BLaER1 treated with 17β-estradiol and CSF1 and Interleukin-3, amounts not matched to agents 10 nM and 100 nM (cell line): ENCODE data around the gene KRT28.

Source experiments
- H3K27ac ChIP-seq, 11 experiments: shearing (Covaris generic); formaldehyde crosslinking; 2 replicates each; pipeline ENCODE4 v1.8.1; 2022
- H3K27me3 ChIP-seq, 11 experiments: shearing (Covaris generic); formaldehyde crosslinking; 2 replicates each; pipeline ENCODE4 v1.8.1; 2022
- H3K36me3 ChIP-seq, 11 experiments: shearing (Covaris generic); formaldehyde crosslinking; 2 replicates each; pipeline ENCODE4 v1.8.1; 2022
- H3K4me1 ChIP-seq, 10 experiments: shearing (Covaris generic); formaldehyde crosslinking; 2 replicates each; pipeline ENCODE4 v1.8.1; 2022
- H3K4me2 ChIP-seq, 11 experiments: shearing (Covaris generic); formaldehyde crosslinking; 2 replicates each; pipeline ENCODE4 v1.8.1; 2022
- H3K4me3 ChIP-seq, 10 experiments: shearing (Covaris generic); formaldehyde crosslinking; 2 replicates each; pipeline ENCODE4 v1.8.1; 2022
- H3K9ac ChIP-seq, 11 experiments: shearing (Covaris generic); formaldehyde crosslinking; 2 replicates each; pipeline ENCODE4 v1.8.1; 2022
- H3K9me3 ChIP-seq, 11 experiments: shearing (Covaris generic); formaldehyde crosslinking; replicated peaks in 1 of 11; 2 replicates each; pipeline ENCODE4 v1.8.1; 2022
- H4K20me1 ChIP-seq, 11 experiments: shearing (Covaris generic); formaldehyde crosslinking; 2 replicates each; pipeline ENCODE4 v1.8.1; 2022
- Cebpa-rat ChIP-seq, 11 experiments: shearing (Covaris generic); IDR thresholded peaks; 2 replicates each; pipeline ENCODE4 v1.8.1; 2022

The KRT28 gene

DNA sequence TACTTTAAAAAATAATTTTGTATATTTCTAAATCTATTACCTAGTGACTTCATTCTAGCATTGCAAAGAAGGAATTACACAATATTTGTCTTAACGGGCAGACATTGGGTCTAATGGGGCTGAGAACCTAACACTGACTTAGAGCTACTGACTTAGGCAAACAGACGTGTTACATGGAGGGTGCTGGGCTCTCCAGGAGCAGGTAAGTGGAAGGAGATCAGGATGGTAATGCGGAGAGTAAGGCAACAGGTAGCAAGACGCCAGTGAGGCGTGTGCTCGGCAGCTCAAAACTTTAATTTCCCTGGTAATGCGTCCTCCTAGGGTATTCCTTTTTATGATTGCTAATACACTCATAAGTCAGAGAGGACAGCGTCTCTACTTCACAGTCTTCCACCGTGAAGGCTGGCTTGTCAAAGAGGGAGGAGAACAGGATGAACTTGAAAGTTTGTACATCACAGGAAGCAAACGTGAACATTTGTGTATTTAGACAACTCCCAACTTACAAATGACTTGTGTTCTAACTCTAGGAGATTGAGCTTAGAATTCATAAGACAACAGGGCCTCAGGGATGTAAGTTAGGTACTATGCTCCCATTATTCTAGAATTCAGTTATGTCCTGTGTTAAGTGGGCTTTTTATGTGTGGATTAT, 4.6 kb downstream of the KRT28 start:
- H3K4me2 ChIP-seq = no peak overlapping the region
- H3K9me3 ChIP-seq = no peaks in the 10 kb centered on the region
- H3K9ac ChIP-seq = no peak overlapping the region
- no peak for TF ChIP-seq Cebpa-rat (IDR thresholded peaks at IDR 0.05)
- H3K36me3 ChIP-seq = no peaks in the 10 kb centered on the region
- H3K4me3 ChIP-seq = no peak overlapping the region
- 0 out of 20 replicates have a peak, but pooled peaks cover 0 to 3% (median 0%) of the 10 kb centered on the region in 10 experiments for H3K4me1 ChIP-seq
- H3K27ac ChIP-seq = no peak overlapping the region
- no peaks in the 10 kb centered on the region for H4K20me1 ChIP-seq
- H3K27me3 ChIP-seq = no peaks in the 10 kb centered on the region

GRCh38 chr17:40794466-40794865, 5.3 kb downstream of the KRT28 start:
- H3K27ac ChIP-seq = no peak overlapping the region
- no peak overlapping the region for H3K4me2 ChIP-seq
- peaks cover 0 to 5% (median 0%) of the 10 kb centered on the region in 10 experiments; a peak in 3 of 20 replicates for H3K4me1 ChIP-seq
- no peak overlapping the region for H3K9ac ChIP-seq
- H3K27me3 ChIP-seq = no peaks in the 10 kb centered on the region
- no peaks in the 10 kb centered on the region for H3K9me3 ChIP-seq
- H4K20me1 ChIP-seq = no peaks in the 10 kb centered on the region
- TF ChIP-seq Cebpa-rat (IDR thresholded peaks at IDR 0.05) = no peak
- no peak overlapping the region for H3K4me3 ChIP-seq
- no peaks in the 10 kb centered on the region for H3K36me3 ChIP-seq

DNA sequence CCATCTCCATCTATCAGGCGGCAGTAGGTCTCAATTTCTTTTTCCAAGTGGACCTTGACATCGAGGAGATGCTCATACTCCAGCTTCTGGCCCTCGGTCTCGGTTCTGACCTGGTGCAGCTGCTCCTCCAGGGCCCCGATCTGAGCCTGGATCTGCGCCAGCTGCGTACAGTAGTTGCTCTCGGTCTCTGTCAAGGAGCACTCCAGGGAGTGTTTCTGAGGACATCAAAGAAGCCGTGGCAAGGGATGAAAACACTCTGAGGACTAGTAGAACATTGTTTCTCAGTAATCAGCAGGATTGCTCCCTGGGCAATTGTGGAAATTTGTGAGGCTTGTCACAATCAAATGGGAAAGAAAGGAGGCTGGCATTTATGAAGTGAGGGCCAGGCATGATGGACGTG, 5.9 kb downstream of the KRT28 start:
- Histone ChIP-seq H3K4me3 (no peak overlapping the region), H3K27me3 (no peaks in the 10 kb centered on the region), H3K4me2 (no peak overlapping the region), H3K9me3 (no peaks in the 10 kb centered on the region), H4K20me1 (no peaks in the 10 kb centered on the region), H3K36me3 (no peaks in the 10 kb centered on the region), H3K9ac (no peak overlapping the region), H3K27ac (no peak overlapping the region), H3K4me1 (peaks cover 0 to 11% (median 5%) of the 10 kb centered on the region in 10 experiments; a peak in 11 of 20 replicates)
- TF ChIP-seq Cebpa-rat (IDR thresholded peaks at IDR 0.05) = no peak

DNA sequence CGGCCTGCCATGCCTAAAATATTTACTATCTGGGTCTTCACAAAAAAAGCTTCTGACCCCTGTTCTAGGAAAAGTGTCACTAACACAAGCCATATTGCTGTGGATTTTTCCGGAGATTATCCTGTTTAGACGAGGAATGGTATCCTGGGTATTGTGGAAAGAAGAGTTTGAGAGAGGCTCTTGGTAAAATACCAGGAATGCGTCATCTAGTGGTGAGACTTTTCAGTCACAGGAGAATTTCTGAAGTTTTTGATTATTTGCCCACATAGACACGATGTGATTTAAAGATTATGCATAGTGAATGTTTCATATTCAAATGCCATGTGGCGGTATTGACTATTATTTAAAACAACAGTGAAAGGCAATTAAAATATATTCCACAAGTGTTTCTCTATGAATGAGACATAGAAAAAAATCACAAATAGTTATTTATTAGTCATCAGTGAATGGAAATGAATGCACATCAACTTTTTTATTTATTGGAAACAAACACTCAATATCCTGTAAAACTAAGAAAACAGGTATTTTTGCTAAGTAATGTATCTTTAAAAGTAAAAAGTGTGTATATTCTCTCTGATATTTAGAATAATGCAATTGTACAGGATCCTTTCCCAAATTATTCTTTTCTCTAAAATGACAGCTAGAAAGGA, 7.8 kb downstream of the KRT28 start:
- no peaks in the 10 kb centered on the region for H3K27me3 ChIP-seq
- no peak overlapping the region for H3K27ac ChIP-seq
- no peak overlapping the region for H3K9ac ChIP-seq
- H3K9me3 ChIP-seq = no peaks in the 10 kb centered on the region
- no peak overlapping the region for H3K4me3 ChIP-seq
- no peak overlapping the region for H3K4me2 ChIP-seq
- no peaks in the 10 kb centered on the region for H4K20me1 ChIP-seq
- no peak for TF ChIP-seq Cebpa-rat (IDR thresholded peaks at IDR 0.05)
- peaks cover 0 to 15% (median 10%) of the 10 kb centered on the region in 10 experiments; a peak in 11 of 20 replicates for H3K4me1 ChIP-seq
- no peaks in the 10 kb centered on the region for H3K36me3 ChIP-seq

GRCh38 chr17:40791111-40791510, 8.6 kb downstream of the KRT28 start:
- H3K4me2 ChIP-seq = no peak overlapping the region
- H3K9me3 ChIP-seq = no peaks in the 10 kb centered on the region
- H3K9ac ChIP-seq = no peak overlapping the region
- no peak for TF ChIP-seq Cebpa-rat (IDR thresholded peaks at IDR 0.05)
- H4K20me1 ChIP-seq = no peaks in the 10 kb centered on the region
- H3K27me3 ChIP-seq = no peaks in the 10 kb centered on the region
- H3K4me1 ChIP-seq = peaks cover 0 to 15% (median 10%) of the 10 kb centered on the region in 10 experiments; a peak in 11 of 20 replicates
- H3K36me3 ChIP-seq = no peaks in the 10 kb centered on the region
- no peak overlapping the region for H3K4me3 ChIP-seq
- no peak overlapping the region for H3K27ac ChIP-seq

DNA sequence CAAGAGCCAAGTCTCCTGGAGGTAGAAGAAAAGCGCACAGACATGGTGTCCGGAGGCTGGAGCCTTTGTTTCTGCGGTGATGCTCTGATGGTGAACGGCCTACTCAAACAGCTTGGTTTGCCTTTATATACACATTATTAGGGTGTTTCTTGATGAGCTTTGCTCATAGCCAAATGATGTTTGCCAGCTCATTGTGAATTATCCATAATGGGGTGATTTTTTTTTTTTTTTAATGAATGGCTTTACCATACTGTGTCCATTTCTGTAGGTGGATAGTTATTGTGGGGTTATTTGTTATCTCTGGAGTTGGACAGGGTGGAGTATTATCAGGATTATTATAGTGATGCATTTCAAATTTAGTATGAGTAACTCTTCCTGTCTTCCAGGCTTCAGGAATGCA, 17.3 kb downstream of the KRT28 start, which contains the start of gene KRT27:
Gene KRT27 (minus strand): TSS at position 101 of the 400 bp plus-strand sequence. CDS start 57 bp downstream, at position 44.
- Histone ChIP-seq H3K27me3 (peaks cover 9 to 18% (median 13%) of the 10 kb centered on the region in 11 experiments), H3K4me3 (no peak within 1 kb of the TSS), H3K4me1 (peaks cover 0 to 2% (median 0%) of the 10 kb centered on the region in 10 experiments; a peak in 1 of 20 replicates), H3K36me3 (no peaks in the 10 kb centered on the region), H3K4me2 (no peak within 1 kb of the TSS), H3K27ac (no peak within 1 kb of the TSS), H3K9me3 (peaks cover 5 to 12% (median 10%) of the 10 kb centered on the region in 11 experiments; a peak in 16 of 22 replicates), H3K9ac (no peak within 1 kb of the TSS), H4K20me1 (no peaks in the 10 kb centered on the region)
- no peak for TF ChIP-seq Cebpa-rat (IDR thresholded peaks at IDR 0.05)

DNA sequence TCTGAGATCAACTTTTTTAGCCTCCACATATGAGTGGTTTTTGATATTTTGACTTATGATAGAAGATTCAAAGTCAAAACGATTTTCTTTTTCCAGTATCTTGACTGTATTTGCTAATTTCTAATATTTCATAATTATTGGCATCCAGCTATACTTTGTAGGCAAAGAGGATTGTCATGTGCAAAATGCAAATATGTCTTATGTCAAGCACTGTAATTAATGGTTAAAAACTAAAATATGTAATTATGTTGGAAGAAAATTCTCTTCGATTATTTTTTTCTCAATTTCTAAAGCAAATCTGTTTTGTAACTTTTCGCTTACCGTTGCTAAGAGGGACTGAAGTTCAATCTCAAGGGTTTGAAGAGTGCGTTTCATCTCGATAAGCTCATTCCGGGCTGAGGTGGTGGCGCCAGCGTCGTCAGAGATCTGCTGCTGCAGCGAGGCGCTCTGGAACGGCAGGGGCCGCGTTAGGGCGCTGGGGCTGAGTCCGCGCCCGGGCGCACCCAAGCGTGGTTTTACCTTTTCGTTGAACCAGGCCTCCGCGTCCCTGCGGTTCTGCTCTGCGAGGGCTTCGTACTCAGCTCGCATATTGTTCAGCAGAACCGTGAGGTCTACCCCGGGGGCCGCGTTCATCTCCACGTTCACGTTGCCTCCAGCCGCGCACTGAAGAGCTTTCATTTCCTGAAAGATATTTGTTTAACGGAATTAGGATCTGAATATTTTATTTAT, 20.4 kb downstream of the KRT28 start:
- H3K9ac ChIP-seq = no peak overlapping the region

DNA sequence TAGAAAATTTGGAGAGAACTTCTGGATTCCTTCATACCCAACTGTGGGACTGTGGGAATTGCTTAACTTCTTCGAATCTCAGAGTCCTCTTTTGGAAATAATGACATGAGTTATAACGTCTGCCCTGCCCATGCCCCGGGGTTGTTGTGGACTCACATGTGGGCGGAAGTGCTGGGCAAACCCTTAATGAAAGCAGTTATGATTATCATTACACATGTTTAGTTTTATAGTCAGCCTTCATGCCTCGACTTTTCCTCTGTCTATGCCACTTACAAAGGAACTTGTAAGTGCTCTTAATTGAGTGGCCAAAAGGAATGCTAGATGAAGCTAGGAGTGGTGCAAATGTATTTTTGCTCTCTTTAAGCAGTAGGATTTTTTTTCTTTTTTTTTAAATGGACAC, 21.3 kb downstream of the KRT28 start:
- Histone ChIP-seq H3K4me3 (no peak overlapping the region), H4K20me1 (no peaks in the 10 kb centered on the region), H3K27ac (no peak overlapping the region), H3K9me3 (peaks cover 5 to 12% (median 10%) of the 10 kb centered on the region in 11 experiments; a peak in 16 of 22 replicates), H3K9ac (no peak overlapping the region), H3K36me3 (no peaks in the 10 kb centered on the region), H3K27me3 (peaks cover 9 to 18% (median 13%) of the 10 kb centered on the region in 11 experiments), H3K4me2 (no peak overlapping the region), H3K4me1 (no peaks in the 10 kb centered on the region)
- no peak for TF ChIP-seq Cebpa-rat (IDR thresholded peaks at IDR 0.05)

More for the DNA sequence above, 20.4 kb downstream of the KRT28 start:
- H3K27ac ChIP-seq = no peak overlapping the region
- TF ChIP-seq Cebpa-rat (IDR thresholded peaks at IDR 0.05) = no peak
- peaks cover 9 to 18% (median 13%) of the 10 kb centered on the region in 11 experiments for H3K27me3 ChIP-seq
- peak overlapping the region in 4 of 10 experiments; percentile 14 to 34 (median 32); a peak in 3 of 20 replicates for H3K4me3 ChIP-seq
- H3K36me3 ChIP-seq = no peaks in the 10 kb centered on the region
- H3K4me1 ChIP-seq = no peaks in the 10 kb centered on the region
- H3K4me2 ChIP-seq = peak overlapping the region in 9 of 11 experiments; percentile 3 to 57 (median 13); a peak in 6 of 22 replicates
- H3K9me3 ChIP-seq = peaks cover 5 to 12% (median 10%) of the 10 kb centered on the region in 11 experiments; a peak in 16 of 22 replicates
- H4K20me1 ChIP-seq = no peaks in the 10 kb centered on the region

- Histone ChIP-seq H4K20me1 (no peaks in the 10 kb centered on the region), H3K4me1 (no peaks in the 10 kb centered on the region), H3K9ac (no peak overlapping the region), H3K4me3 (no peak overlapping the region), H3K9me3 (peaks cover 5 to 12% (median 10%) of the 10 kb centered on the region in 11 experiments; a peak in 16 of 22 replicates), H3K36me3 (no peaks in the 10 kb centered on the region), H3K4me2 (no peak overlapping the region), H3K27me3 (peaks cover 9 to 18% (median 13%) of the 10 kb centered on the region in 11 experiments), H3K27ac (no peak overlapping the region)
- TF ChIP-seq Cebpa-rat (IDR thresholded peaks at IDR 0.05) = no peak
These were observed 21.8 kb downstream of the KRT28 start for GRCh38 chr17:40777971-40778370.
